ENCODE measurements around the gene AIFM3. TPM values are rescaled to one million over a fixed set of nuclear protein-coding genes. Genes with fewer than 3 reads are reported as not detected.

The AIFM3 gene
- total and polyA plus RNA-seq, 7 donors = 0.25 to 0.77 (median 0.53) TPM

- peaks cover 3 to 94% of the 10 kb centered on the region in 2 donors for H3K36me3 ChIP-seq (ENCODE audit: insufficient read depth in 1 of 2, low read depth in 1 of 2)
- ATAC-seq = no peak
- intact Hi-C loops (cut with DNase I) = loop anchor here in 1 of 2 donors (10.0 kb wide), 1 partner anchor 70 kb away; no protein-coding TSS in a partner anchor
Measured at GRCh38 chr22:20994128-20994901, 27.3 kb downstream of the AIFM3 start.

DNA sequence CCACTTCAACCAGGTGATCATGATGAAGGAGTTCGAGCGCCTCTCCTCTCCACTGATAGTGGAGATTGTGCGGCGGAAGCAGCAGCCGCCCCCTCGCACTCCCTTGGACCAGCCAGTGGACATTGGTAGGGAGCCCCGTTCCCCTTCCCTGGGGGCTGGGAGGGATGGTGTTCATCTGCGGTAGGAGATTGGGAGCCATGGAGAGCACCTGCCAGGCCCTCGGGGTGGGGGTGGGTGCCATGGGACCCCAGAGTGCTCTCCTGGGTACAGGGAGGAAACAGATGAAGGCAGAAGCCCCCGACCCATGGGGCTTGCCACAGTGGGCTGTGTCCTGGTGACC lies 27.8 kb downstream of the AIFM3 start:
- H3K4me1 ChIP-seq = no peaks in the 10 kb centered on the region
- intact Hi-C loops (cut with DNase I) = loop anchor here in 1 of 2 donors (10.0 kb wide), 1 partner anchor 70 kb away; no protein-coding TSS in a partner anchor
- H3K27me3 ChIP-seq (ENCODE audit: insufficient read depth in 3 of 3, low read length in 2 of 3) = no peaks in the 10 kb centered on the region
- no peak overlapping the region for H3K4me3 ChIP-seq
- WGBS, 3 donors = 85 to 90% (median 89%) methylated on average over 10 of the region's 10 CpGs
- ATAC-seq = no peak
- DNase-seq = no peak
- TF ChIP-seq CTCF (IDR thresholded peaks at IDR 0.05) = no peak
- no peak overlapping the region for H3K27ac ChIP-seq
- no peaks in the 10 kb centered on the region for H3K9me3 ChIP-seq
- peaks cover 3 to 98% of the 10 kb centered on the region in 2 donors for H3K36me3 ChIP-seq (ENCODE audit: insufficient read depth in 1 of 2, low read depth in 1 of 2)

More at GRCh38 chr22:20994128-20994901, 27.3 kb downstream of the AIFM3 start:
- Histone ChIP-seq H3K4me3 (no peak overlapping the region), H3K9me3 (no peaks in the 10 kb centered on the region), H3K27ac (no peak overlapping the region), H3K27me3 (ENCODE audit: insufficient read depth in 3 of 3, low read length in 2 of 3) (no peaks in the 10 kb centered on the region), H3K4me1 (no peaks in the 10 kb centered on the region)
- whole genome bisulfite sequencing, 3 donors = 86 to 90% (median 90%) methylated on average over 28 to 30 of the region's 30 CpGs
- no peak for DNase-seq
- TF ChIP-seq CTCF (IDR thresholded peaks at IDR 0.05) = no peak

DNA sequence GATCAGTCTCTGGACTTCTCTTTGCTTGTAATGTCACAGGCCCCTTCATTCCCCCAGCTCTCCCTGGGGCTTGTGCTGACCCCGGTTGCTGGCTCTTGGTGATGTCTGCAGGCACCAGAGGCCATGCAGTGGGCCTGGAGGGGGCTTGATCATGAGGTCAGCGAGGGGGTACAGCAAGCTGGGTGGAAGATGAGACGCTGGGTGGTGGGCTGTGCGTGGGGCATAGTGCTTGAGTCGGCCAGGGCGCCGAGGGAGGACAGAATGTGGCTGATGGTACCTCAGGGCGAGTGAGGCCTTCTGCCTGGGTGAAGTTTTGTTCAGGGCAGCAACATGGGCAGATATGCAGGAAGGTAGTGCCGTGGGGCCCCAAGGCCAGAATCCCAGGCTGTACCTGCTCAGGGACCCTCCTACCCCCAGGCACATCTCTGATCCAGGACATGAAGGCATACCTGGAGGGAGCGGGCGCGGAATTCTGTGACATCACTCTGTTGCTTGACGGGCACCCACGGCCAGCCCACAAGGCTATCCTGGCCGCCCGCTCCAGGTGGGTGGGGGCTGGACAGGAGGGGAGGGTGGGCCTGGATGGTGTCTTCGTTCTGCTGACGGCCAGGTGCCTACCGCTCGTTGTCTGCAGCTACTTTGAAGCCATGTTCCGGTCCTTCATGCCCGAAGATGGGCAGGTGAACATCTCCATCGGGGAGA lies 28.4 kb downstream of the AIFM3 start:
- peaks cover 3 to 100% of the 10 kb centered on the region in 2 donors for H3K36me3 ChIP-seq (ENCODE audit: insufficient read depth in 1 of 2, low read depth in 1 of 2)
- no peak for TF ChIP-seq CTCF (IDR thresholded peaks at IDR 0.05)
- H3K27ac ChIP-seq = no peak overlapping the region
- no peaks in the 10 kb centered on the region for H3K9me3 ChIP-seq
- no peaks in the 10 kb centered on the region for H3K27me3 ChIP-seq (ENCODE audit: insufficient read depth in 3 of 3, low read length in 2 of 3)
- no peak for ATAC-seq
- H3K4me3 ChIP-seq = no peak overlapping the region
- 86 to 87% (median 87%) methylated on average over 20 to 23 of the region's 23 CpGs for WGBS, 3 donors
- intact Hi-C loops (cut with DNase I) = loop anchor here in 1 of 2 donors (10.0 kb wide), 1 partner anchor 69 kb away; no protein-coding TSS in a partner anchor
- H3K4me1 ChIP-seq = peaks cover 5% of the 10 kb centered on the region
- no peak for DNase-seq

DNA sequence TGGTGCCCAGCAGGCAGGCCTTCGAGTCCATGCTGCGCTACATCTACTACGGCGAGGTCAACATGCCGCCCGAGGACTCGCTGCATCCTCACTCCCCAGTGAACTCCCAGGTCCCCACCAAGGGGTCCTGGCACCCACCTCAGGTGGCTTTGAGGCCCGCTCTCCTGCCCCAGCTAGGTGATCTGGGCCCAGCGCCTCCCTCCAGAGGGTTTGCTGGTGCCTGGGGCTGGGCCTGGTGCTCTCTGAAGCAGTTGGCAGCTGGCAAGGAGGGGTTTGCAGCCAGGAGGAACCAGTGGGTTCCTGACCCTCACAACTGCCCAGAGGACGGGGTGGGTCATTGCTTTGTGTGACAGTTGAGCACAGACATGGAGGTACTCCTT lies 29.0 kb downstream of the AIFM3 start:
- no peak for ATAC-seq
- TF ChIP-seq CTCF (IDR thresholded peaks at IDR 0.05) = no peak

More for the DNA sequence above, 29.0 kb downstream of the AIFM3 start:
- H3K4me3 ChIP-seq = no peak overlapping the region
- WGBS, 3 donors = 90 to 96% (median 93%) methylated on average over 10 of the region's 10 CpGs
- intact Hi-C loops (cut with DNase I) = loop anchor here in 1 of 2 donors (10.0 kb wide), 1 partner anchor 69 kb away; no protein-coding TSS in a partner anchor
- no peak for DNase-seq
- no peaks in the 10 kb centered on the region for H3K9me3 ChIP-seq
- peaks cover 10% of the 10 kb centered on the region for H3K4me1 ChIP-seq
- no peaks in the 10 kb centered on the region for H3K27me3 ChIP-seq (ENCODE audit: insufficient read depth in 3 of 3, low read length in 2 of 3)
- H3K36me3 ChIP-seq (ENCODE audit: insufficient read depth in 1 of 2, low read depth in 1 of 2) = peaks cover 3 to 97% of the 10 kb centered on the region in 2 donors
- no peak overlapping the region for H3K27ac ChIP-seq

All from psoas muscle (tissue), 8 donors.